IPS-18a (cell line): ENCODE results near the gene TBCD.

Source experiments
- H3K27ac ChIP-seq: one replicate; pipeline ENCODE4 v1.5.1; 2013; ENCODE audit warnings: low read length
- H3K27me3 ChIP-seq: one replicate; pipeline ENCODE4 v1.6.1; 2013; ENCODE audit warnings: mild to moderate bottlenecking, low read length; ENCODE audit not compliant: control insufficient read depth, insufficient read depth
- H3K36me3 ChIP-seq: one replicate; pipeline ENCODE4 v1.6.1; 2013; ENCODE audit warnings: low read depth, low read length; ENCODE audit not compliant: control insufficient read depth
- H3K4me1 ChIP-seq: one replicate; pipeline ENCODE4 v1.6.1; 2013; ENCODE audit warnings: low read depth, low read length; ENCODE audit not compliant: control insufficient read depth
- H3K4me3 ChIP-seq: one replicate; pipeline ENCODE4 v1.5.1; 2013; ENCODE audit warnings: low read length
- H3K9ac ChIP-seq: one replicate; pipeline ENCODE4 v1.6.1; 2013; ENCODE audit warnings: mild to moderate bottlenecking, low read length, moderate library complexity
- H3K9me3 ChIP-seq: one replicate; pipeline ENCODE4 v1.6.1; 2013; ENCODE audit warnings: low read depth, low read length; ENCODE audit not compliant: control insufficient read depth

Gene TBCD

DNA sequence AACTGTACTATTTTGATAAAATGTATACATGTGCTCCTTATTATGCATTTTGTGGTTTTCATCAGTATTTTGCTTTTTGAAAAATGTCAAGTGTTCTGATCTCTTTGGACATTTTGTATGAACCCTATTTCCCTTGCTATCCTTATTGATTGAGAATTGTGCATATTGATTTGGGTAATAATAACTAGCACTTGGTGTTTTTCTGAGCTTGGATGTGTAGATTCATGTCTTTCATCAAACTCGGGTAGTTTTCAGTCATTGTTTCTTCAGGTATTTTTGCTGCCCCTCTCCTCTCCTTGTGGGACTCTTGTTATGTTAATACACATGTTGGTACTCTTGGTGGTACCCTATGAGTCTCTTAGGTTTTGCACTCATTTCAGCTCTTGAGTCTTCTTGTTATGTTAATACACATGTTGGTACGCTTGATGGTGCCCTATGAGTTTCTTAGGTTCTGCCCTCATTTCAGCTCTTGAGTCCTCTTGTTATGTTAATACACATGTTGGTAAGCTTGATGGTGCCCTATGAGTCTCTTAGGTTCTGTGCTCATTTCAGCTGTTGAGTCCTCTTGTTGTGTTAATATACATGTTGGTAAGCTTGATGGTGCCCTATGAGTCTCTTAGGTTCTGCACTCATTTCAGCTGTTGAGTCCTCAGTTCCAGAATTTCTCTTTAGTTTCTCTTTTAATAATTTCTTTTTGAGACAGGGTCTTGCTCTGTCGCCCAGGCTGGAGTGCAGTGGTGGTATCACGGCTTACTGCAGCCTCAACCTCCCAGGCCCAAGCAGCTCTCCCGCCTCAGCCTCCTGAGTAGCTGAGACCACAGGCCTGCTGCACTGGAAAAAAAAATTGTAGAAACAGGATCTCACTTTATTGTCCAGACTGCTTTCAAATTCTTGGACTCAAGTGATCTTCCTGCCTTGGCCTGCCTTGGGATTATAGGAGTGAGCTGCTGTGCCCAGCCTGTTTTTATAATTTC, 68.7 kb downstream of the TBCD start:
- Histone ChIP-seq H3K4me3 (no peak overlapping the region), H3K9ac (no peak overlapping the region), H3K27ac (no peak overlapping the region), H3K4me1 (no peaks in the 10 kb centered on the region), H3K36me3 (peaks cover 20% of the 10 kb centered on the region), H3K27me3 (no peaks in the 10 kb centered on the region), H3K9me3 (peaks cover 12% of the 10 kb centered on the region)

DNA sequence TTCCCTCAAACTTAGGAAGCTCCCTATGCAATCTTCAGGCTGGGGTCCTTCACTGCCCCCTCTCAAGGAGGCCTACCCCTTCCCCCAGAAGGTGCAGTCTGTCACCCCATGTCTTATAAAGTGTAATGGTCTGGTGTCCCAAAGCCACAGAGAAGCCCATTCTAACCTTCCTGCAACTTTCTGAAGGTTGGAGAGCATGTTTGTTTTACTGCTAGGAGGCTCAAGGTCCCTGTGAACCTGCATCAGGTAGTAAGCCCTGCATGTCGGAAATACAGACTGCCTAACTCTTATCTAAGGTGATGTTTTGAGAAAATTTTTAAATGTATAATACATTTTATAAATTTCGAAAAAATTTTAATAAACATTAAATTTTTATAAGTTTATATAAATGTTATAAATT, 69.7 kb downstream of the TBCD start:
- H3K9me3 ChIP-seq: peaks cover 12% of the 10 kb centered on the region
- H3K4me3 ChIP-seq: no peak overlapping the region
- H3K27me3 ChIP-seq: no peaks in the 10 kb centered on the region
- peaks cover 10% of the 10 kb centered on the region for H3K36me3 ChIP-seq
- no peak overlapping the region for H3K27ac ChIP-seq
- no peaks in the 10 kb centered on the region for H3K4me1 ChIP-seq
- H3K9ac ChIP-seq: no peak overlapping the region

DNA sequence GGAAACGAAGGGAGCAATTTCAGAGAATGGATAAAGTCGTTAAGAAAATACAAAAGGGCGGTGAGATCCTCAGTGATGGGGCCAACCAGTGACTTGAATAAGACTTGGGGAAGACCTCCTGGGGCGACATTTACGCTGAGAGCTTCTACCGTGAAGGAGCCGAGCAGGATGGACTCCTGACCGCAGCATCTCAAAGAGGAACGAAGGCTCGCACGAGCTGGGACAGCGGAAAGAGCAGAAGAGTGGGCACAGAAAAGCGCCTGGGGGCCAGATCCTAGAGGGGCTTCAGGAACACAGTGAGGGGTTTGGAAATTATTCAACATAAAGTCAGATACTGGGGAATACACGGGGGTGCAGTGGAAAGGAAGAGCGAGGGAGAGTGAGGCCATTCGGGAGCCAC, 70.4 kb downstream of the TBCD start:
- Histone ChIP-seq H3K9ac (no peak overlapping the region), H3K9me3 (peaks cover 12% of the 10 kb centered on the region), H3K4me3 (no peak overlapping the region), H3K27ac (no peak overlapping the region), H3K4me1 (no peaks in the 10 kb centered on the region), H3K27me3 (no peaks in the 10 kb centered on the region), H3K36me3 (peaks cover 7% of the 10 kb centered on the region)

DNA sequence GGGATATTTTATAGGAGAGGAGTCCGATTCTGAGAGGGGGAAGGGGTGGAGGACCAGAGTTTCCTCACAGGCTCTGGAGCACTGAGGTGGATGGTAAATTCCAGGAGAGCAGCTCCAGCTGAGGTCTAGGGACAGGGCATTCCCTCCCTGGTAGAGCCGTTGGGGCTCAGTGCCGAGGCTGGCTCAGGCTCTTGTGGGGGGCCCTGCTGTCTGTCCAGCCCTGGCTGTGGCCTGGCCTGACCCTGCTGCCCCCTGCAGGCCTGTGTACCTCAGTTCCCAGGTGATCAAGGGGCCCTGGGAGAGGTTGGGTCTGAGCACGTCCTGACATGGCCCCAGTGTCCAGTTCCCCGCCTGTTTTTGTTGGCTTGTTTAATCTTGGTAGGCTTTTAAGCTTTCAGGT, 71.1 kb downstream of the TBCD start:
- Histone ChIP-seq H3K4me1 (no peaks in the 10 kb centered on the region), H3K4me3 (no peak overlapping the region), H3K36me3 (peaks cover 7% of the 10 kb centered on the region), H3K9me3 (peaks cover 12% of the 10 kb centered on the region), H3K27ac (no peak overlapping the region), H3K9ac (no peak overlapping the region), H3K27me3 (no peaks in the 10 kb centered on the region)

DNA sequence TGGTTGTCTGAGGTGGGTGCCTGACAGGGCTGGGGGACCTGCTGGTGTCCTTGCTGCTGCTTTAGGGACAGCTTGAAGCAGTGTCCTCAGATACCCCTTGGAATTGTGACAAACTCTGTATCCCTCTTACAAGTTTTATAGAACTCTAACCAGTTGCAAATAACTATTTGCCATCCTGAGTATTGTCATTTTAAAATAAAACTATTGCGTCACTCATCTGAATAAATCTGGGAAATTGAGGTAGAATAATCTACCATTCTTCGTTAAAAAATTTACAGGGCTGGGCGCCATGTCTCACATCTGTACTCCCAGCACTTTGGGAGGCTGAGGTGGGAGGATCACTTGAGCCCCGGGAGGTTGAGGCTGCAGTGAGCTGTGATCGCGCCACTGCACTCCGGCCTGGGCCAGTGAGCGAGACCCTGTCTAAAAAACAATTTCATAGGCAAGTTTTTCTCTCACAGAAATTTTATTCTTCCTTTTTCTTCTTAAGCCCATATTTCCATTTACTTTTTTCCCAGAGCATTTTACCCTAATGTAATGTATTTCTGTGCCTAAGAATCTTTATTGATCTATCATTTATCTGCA, 73.8 kb downstream of the TBCD start:
- Histone ChIP-seq H3K4me1 (no peaks in the 10 kb centered on the region), H3K9ac (no peak overlapping the region), H3K27me3 (no peaks in the 10 kb centered on the region), H3K9me3 (peaks cover 1% of the 10 kb centered on the region), H3K27ac (no peak overlapping the region), H3K4me3 (no peak overlapping the region), H3K36me3 (peaks cover 12% of the 10 kb centered on the region)

DNA sequence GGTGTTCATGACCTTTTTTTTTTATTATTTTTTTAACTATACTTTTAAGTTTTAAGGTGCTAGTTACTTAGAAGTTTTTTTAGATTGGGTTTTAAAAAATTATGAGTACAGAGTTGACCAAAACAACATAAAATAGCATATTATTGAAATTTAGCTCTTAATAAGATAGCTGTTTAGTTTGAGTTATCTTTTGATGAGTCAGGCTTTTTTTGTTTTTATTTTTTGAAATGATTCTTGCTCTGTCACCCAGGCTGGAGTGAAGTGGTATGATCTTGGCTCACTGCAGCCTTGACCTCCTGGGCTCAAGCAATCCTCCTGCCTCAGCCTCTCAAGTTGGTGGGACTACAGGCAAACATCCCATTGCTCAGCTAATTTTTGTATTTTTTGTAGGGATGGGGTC, 74.3 kb downstream of the TBCD start:
- Histone ChIP-seq H3K4me3 (no peak overlapping the region), H3K9ac (no peak overlapping the region), H3K4me1 (no peaks in the 10 kb centered on the region), H3K36me3 (peaks cover 12% of the 10 kb centered on the region), H3K27me3 (no peaks in the 10 kb centered on the region), H3K9me3 (no peaks in the 10 kb centered on the region), H3K27ac (no peak overlapping the region)

DNA sequence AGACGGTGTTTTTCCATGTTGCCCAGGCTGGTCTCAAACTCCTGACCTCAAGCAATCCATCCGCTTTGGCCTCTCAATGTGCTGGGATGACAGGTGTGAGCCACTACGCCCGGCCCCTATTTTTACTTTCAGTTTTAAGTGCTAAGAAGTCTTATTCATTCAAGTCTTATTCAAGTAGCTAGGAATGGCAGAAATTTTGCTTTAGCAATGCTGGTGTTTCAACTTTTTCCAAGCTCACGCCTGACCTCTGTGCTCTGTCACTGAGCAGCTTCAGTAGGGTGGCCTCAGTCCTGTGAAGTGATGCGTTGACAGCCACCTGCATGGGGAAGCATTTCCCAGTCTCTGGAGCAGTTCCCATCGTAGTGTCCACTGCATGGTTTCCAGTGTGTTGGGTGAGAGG, 75.1 kb downstream of the TBCD start:
- H3K27ac ChIP-seq: no peak overlapping the region
- peaks cover 12% of the 10 kb centered on the region for H3K36me3 ChIP-seq
- H3K4me1 ChIP-seq: no peaks in the 10 kb centered on the region
- H3K4me3 ChIP-seq: no peak overlapping the region
- no peaks in the 10 kb centered on the region for H3K9me3 ChIP-seq
- no peak overlapping the region for H3K9ac ChIP-seq
- no peaks in the 10 kb centered on the region for H3K27me3 ChIP-seq

DNA sequence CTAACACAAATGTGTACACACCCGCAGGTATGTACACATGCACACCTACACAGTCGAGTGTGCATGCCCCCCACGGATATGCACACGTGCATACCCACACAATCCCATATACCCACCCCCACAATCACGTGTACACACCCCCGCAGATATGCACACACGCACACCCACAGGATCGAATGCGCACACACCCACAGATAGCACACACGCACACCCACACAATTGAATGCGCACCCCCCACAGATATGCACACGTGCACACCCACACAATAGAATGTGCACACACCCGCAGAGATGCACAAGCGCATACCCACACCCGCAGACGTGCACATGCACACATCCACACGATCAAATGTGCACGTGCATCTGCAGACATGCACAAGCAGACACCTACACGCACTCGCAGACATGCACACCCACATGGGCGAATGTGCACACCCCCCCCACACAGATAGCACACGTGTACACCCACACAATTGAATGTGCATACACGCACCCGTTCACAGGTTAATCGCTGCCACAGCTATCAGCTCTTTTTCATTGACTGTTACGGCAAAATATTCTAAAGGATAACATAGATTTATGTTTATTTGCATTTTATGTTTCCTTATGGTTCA, 77.1 kb downstream of the TBCD start:
- Histone ChIP-seq H3K9ac (no peak overlapping the region), H3K27ac (no peak overlapping the region), H3K4me3 (no peak overlapping the region), H3K27me3 (no peaks in the 10 kb centered on the region), H3K36me3 (peaks cover 12% of the 10 kb centered on the region), H3K9me3 (no peaks in the 10 kb centered on the region), H3K4me1 (no peaks in the 10 kb centered on the region)

DNA sequence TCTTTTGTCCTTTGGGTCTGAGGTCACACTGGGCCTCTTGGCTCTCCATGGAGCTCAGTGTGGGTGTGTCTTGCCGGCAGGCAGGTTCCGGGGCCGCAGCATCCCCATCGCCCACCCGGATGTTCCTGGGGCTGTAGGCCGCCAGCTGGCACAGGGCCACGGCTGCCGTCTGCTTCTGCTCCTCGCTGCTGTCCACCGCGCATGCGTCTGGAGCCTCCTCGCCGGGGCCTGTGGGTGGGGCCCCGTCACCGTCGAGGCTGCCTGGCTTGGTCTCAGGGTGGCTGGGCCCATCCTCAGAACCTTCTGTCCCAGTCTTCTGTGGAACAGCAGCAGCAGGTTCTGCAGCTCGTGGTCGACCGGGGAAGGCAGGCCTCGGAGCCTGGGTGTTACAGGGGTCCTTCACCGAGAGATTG, 78.4 kb downstream of the TBCD start:
- Histone ChIP-seq H3K36me3 (peaks cover 12% of the 10 kb centered on the region), H3K27me3 (no peaks in the 10 kb centered on the region), H3K27ac (no peak overlapping the region), H3K9ac (no peak overlapping the region), H3K4me1 (no peaks in the 10 kb centered on the region), H3K9me3 (no peaks in the 10 kb centered on the region), H3K4me3 (no peak overlapping the region)

DNA sequence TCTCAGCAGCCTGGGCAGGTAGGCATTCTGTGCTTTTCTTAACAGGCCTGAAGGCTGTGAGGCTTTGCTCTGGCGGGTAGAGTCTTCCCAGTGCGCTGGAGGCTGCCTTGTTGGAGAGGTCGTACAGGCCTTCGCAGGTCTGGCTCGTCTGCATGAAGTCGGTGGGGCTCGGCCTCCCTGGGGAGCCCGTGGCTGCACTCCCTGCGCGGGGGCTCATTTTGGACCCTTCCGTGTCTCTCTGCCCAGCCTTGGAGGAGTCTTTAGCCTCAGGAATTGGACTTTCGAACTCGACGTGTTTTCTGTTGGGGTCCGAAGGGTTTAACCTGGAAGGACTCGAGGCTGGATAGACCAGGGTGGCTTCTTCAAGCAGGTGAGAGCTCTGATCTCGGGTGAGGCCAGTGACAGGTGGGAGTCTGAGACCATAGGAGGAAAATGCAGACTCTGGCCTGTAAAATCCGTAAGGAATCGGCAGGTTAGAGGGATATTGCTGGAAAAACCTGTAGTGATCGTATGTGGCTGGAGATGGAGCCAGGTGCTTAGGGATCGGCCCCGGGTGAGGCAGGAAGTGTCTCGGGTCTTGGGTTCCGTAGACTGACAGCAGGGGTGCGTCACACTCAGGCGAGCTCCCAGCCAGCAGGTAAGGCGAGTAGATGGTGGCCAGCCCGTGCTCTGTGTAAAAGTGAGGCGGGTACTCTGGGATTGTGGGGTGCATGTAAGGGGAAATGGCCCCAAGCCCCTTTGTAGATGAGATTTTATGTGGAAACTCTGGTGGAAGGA, 79.4 kb downstream of the TBCD start:
- Histone ChIP-seq H3K4me1 (no peaks in the 10 kb centered on the region), H3K27ac (no peak overlapping the region), H3K9me3 (no peaks in the 10 kb centered on the region), H3K36me3 (peaks cover 12% of the 10 kb centered on the region), H3K9ac (no peak overlapping the region), H3K4me3 (no peak overlapping the region), H3K27me3 (no peaks in the 10 kb centered on the region)

DNA sequence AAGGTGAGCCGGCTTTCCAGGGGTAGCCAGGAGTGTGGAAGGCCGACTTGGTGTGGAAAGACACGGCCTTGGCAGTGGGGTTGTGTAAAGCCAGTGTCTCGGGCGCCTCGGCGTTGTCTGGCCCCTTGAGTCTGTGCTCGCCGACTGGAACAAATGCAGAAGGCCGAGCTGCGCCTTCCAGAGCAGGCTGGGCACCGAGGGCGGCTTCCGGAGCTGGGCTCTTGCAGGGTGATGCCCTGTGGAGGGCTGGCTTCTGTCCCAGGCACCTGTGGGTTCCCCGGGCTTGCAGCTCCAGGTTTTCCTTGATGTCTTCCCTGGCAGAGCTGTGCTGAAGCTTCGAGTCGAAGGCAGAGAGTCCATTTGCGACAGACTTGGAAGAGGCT, 79.9 kb downstream of the TBCD start:
- Histone ChIP-seq H3K36me3 (peaks cover 12% of the 10 kb centered on the region), H3K27me3 (no peaks in the 10 kb centered on the region)

More for the DNA sequence above, 79.9 kb downstream of the TBCD start:
- no peak overlapping the region for H3K27ac ChIP-seq
- H3K9ac ChIP-seq: no peak overlapping the region
- no peaks in the 10 kb centered on the region for H3K9me3 ChIP-seq
- no peak overlapping the region for H3K4me3 ChIP-seq
- H3K4me1 ChIP-seq: no peaks in the 10 kb centered on the region
